DMS79 (cell line): Measurements from ENCODE around the gene SLAMF6.
"Not testable (repeated sequence)": the region's sequence is repeated elsewhere in the genome, so short reads cannot be mapped to it uniquely, and the experiment has no call there.

Experiments
- DNase-seq: peaks from one replicate; lab custom pipeline; 2025; lab: John Stamatoyannopoulos, UW

SLAMF6 gene

GRCh38 chr1:160504651-160505050, 18.4 kb downstream of the SLAMF6 start:
- DNase-seq, result no peak

- no peak for DNase-seq
Measured at GRCh38 chr1:160503087-160503486, 20.0 kb downstream of the SLAMF6 start.

GRCh38 chr1:160500321-160500990, 22.6 kb downstream of the SLAMF6 start:
- DNase-seq, result no peak

- DNase-seq, result no peak
Measured at GRCh38 chr1:160499631-160500030, 23.4 kb downstream of the SLAMF6 start.

- DNase-seq, result not testable (repeated sequence)
Measured at GRCh38 chr1:160498301-160499065, 24.6 kb downstream of the SLAMF6 start.

- no peak for DNase-seq
Measured at GRCh38 chr1:160496334-160496733, 26.7 kb downstream of the SLAMF6 start.

GRCh38 chr1:160494620-160495019, 28.4 kb downstream of the SLAMF6 start:
- DNase-seq, result no peak

GRCh38 chr1:160492617-160493016, 30.4 kb downstream of the SLAMF6 start:
- no peak for DNase-seq

- no peak for DNase-seq
Measured at GRCh38 chr1:160491981-160492380, 31.1 kb downstream of the SLAMF6 start.

GRCh38 chr1:160491017-160491416, 32.0 kb downstream of the SLAMF6 start:
- DNase-seq, result no peak

- DNase-seq, result no peak
Measured at GRCh38 chr1:160489513-160490261, 33.4 kb downstream of the SLAMF6 start.

GRCh38 chr1:160488347-160489058, 34.6 kb downstream of the SLAMF6 start:
- DNase-seq, result no peak

- no peak for DNase-seq
Measured at GRCh38 chr1:160486453-160486852, 36.6 kb downstream of the SLAMF6 start.

GRCh38 chr1:160483505-160484185, 39.4 kb downstream of the SLAMF6 start:
- DNase-seq, result no peak

GRCh38 chr1:160481979-160482596, 41.0 kb downstream of the SLAMF6 start:
- no peak for DNase-seq

- DNase-seq, result not testable (repeated sequence)
Measured at GRCh38 chr1:160480781-160481180, 42.3 kb downstream of the SLAMF6 start.

GRCh38 chr1:160479091-160479490, 44.0 kb downstream of the SLAMF6 start:
- not testable (repeated sequence) for DNase-seq

- no peak for DNase-seq
Measured at GRCh38 chr1:160474392-160475242, 48.4 kb downstream of the SLAMF6 start.

- DNase-seq, result no peak
Measured at GRCh38 chr1:160472112-160472511, 50.9 kb downstream of the SLAMF6 start.

GRCh38 chr1:160471253-160471652, 51.8 kb downstream of the SLAMF6 start:
- DNase-seq, result no peak
